Muscle of leg (tissue), 11 donors: ENCODE measurements around the gene NELL2. TPM values are rescaled to one million over a fixed set of nuclear protein-coding genes. Genes with fewer than 3 reads are reported as not detected.

Experiments
- DNase-seq: peaks from one replicate; pipeline ENCODE4 v3.0.0; 2013
- H3K27ac ChIP-seq: one replicate; pipeline ENCODE4 v1.5.1; 2013; ENCODE audit warnings: mild to moderate bottlenecking, low read length, control low read depth
- H3K27me3 ChIP-seq: one replicate; pipeline ENCODE4 v1.6.1; 2013; ENCODE audit warnings: low read length; ENCODE audit not compliant: control insufficient read depth, insufficient read depth
- H3K36me3 ChIP-seq: one replicate; pipeline ENCODE4 v1.6.1; 2013; ENCODE audit warnings: low read length; ENCODE audit not compliant: control insufficient read depth, insufficient read depth
- H3K4me1 ChIP-seq: one replicate; pipeline ENCODE4 v1.6.1; 2013; ENCODE audit warnings: low read length; ENCODE audit not compliant: control insufficient read depth, insufficient read depth
- H3K4me3 ChIP-seq: one replicate; pipeline ENCODE4 v1.5.1; 2013; ENCODE audit warnings: low read length, control low read depth
- H3K9me3 ChIP-seq: replicated peaks from 2 replicates; pipeline ENCODE4 v1.6.1; 2013; ENCODE audit warnings: low read depth, low read length; ENCODE audit not compliant: control insufficient read depth
- WGBS: methylation state at CpG from one replicate; pipeline ENCODE4 v1.1.5; 2013; ENCODE audit warnings: missing lambda C conversion rate; ENCODE audit not compliant: insufficient coverage; 5-methylcytosine and 5-hydroxymethylcytosine counted together
- polyA plus RNA-seq, 8 donors: library from polyadenylated mRNA; unstranded; fragments of 120-200 nt; gene quantifications; one replicate each; pipeline versions ENCODE4 v1.2.1 to v1.2.3, GENCODE V29; 2013; ENCODE audit warnings: inconsistent platforms in 1 of 8, low replicate concordance in 1 of 8; ENCODE audit not compliant: insufficient read length in 8 of 8, insufficient read depth in 1 of 8
- total RNA-seq: library from RNA; stranded (reverse); fragments of 120-200 nt; gene quantifications from one replicate; pipeline ENCODE4 v1.2.4, GENCODE V29; 2013

The NELL2 gene
- total and polyA plus RNA-seq, 9 donors: 0.57 to 5.7 (median 1.6) TPM

DNA sequence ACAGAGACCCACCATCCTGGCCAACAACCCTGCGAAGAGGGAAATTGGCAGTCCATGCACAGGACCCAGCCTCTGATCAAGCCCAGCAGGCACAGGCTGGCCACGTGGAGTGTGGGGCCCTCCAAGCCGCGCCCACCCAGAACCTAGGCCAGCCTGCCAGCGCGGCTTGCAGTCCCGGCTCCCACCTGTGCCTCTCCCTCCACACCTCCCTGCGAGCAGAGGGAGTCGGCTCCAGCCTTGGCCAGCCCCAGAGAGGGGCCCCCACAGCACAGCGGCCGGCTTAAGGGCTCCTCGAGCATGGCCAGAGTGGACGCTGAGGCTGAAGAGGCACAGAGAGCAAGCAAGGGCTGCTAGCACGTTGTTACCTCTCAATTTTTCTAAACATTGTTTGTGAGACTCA, 373.4 kb downstream of the NELL2 start:
- no peak overlapping the region for H3K27ac ChIP-seq
- no peak overlapping the region for H3K4me3 ChIP-seq
- H3K4me1 ChIP-seq: no peaks in the 10 kb centered on the region
- H3K36me3 ChIP-seq: no peaks in the 10 kb centered on the region
- WGBS: 89% methylated on average over 9 of the region's 14 CpGs
- peaks cover 3% of the 10 kb centered on the region for H3K9me3 ChIP-seq
- H3K27me3 ChIP-seq: no peaks in the 10 kb centered on the region
- DNase-seq: no peak

DNA sequence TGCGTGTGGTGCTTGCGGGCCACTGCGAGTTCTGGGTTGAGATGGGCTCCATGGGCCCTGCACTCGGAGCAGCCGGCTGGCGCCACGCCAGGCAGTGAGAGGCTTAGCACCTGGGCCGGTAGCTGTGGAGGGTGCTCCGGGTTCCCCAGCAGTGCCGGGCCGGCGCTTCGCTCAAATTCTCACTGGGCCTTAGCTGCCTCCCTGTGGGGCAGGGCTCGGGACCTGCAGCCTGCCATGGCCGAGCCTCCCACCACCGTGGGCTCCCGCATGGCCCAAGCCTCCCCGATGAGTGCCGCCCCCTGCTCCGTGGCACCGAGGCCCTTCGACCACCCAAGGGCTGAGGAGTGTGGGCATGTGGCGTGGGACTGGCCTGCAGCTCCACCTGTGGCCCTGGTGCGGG, 375.7 kb downstream of the NELL2 start:
- 94% methylated on average over 13 of the region's 24 CpGs for WGBS
- Histone ChIP-seq H3K27ac (no peak overlapping the region), H3K27me3 (no peaks in the 10 kb centered on the region), H3K4me3 (no peak overlapping the region), H3K9me3 (peaks cover 3% of the 10 kb centered on the region), H3K4me1 (no peaks in the 10 kb centered on the region), H3K36me3 (no peaks in the 10 kb centered on the region)
- no peak for DNase-seq

DNA sequence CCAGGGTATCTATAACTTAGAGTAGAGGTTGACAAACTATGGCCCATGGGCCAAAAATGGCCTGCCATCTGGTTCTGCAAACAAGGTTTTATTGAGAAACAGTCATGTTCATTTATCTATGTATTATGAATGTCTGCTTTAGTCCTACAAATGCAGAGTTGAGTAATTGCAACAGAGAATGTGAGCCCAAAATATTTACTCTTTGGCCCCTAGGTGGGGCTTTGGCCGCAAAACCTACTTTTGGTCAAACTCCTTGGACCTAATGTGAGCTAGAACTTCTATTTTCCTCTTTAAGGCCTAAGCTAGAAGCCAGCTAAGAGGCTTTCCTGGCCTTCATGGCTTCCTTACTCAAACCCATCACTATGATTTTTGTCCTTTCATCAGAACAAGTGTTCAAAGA, 379.1 kb downstream of the NELL2 start:
- Histone ChIP-seq H3K27ac (no peak overlapping the region), H3K27me3 (no peaks in the 10 kb centered on the region), H3K4me1 (no peaks in the 10 kb centered on the region), H3K36me3 (no peaks in the 10 kb centered on the region), H3K9me3 (no peaks in the 10 kb centered on the region), H3K4me3 (no peak overlapping the region)
- no peak for DNase-seq
- WGBS: 100% methylated on average over 1 of the region's 1 CpG

DNA sequence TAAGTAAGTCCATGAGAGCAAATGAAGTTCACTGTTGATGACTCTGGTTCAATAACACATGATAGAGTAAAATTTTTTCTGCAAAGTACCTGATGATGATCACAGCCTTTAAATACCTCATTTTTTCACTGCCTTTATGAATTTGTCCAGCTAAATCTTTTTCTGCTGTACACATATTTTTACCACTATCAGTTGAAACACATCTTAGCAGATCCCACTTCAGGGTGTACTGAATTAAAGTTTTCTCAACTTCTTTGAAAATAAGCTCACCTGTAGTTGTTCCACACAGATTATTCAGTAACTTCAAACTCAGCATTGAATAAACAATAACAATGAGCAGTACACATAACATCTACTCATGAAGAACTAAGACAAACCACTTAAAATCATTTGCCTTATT, 385.9 kb downstream of the NELL2 start:
- Histone ChIP-seq H3K27ac (no peak overlapping the region), H3K4me3 (no peak overlapping the region), H3K27me3 (no peaks in the 10 kb centered on the region), H3K36me3 (no peaks in the 10 kb centered on the region), H3K9me3 (no peaks in the 10 kb centered on the region), H3K4me1 (no peaks in the 10 kb centered on the region)
- DNase-seq: no peak

DNA sequence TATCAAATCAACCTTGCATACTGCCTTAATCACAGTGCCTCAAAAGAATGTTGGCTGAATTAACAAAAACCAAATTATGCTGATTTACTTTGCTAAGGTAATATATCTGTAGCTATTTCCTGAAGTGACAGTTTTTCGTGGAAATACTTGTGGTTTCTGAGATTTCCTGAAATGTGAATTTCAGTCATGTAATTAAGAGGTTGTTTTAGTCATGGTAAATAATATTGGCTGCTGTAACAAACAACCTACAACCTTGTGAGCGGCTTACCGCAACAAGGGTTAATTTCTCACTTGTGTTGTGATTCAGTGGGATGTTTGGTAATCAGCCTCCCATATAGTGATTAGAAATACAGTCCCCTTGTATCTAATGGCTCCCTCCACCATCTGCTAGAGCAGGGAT, 387.9 kb downstream of the NELL2 start:
- H3K4me1 ChIP-seq: no peaks in the 10 kb centered on the region
- H3K36me3 ChIP-seq: no peaks in the 10 kb centered on the region
- H3K27me3 ChIP-seq: no peaks in the 10 kb centered on the region
- H3K4me3 ChIP-seq: no peak overlapping the region
- WGBS: no CpG with 5 or more reads among the region's 3 CpGs
- DNase-seq: no peak
- H3K27ac ChIP-seq: no peak overlapping the region
- peaks cover 3% of the 10 kb centered on the region for H3K9me3 ChIP-seq

DNA sequence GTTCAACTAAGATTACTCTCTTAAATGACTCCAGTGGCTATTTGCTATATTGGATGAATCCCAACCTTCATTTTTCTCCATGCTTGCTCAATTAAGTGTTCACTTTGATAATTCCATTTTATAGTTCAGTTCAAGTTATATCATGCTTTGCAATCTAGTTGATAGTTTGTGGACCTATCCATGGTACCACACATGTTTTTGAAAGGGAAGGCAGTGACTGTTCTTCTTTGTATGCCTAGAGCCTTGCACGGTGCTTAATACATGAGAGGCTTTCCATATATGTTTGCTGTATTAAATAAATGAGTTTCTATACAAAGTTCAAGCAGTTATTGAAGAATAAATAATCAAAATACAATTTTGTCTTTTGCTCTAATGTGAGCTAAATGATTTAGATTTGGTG, 391.3 kb downstream of the NELL2 start:
- no peaks in the 10 kb centered on the region for H3K4me1 ChIP-seq
- no peaks in the 10 kb centered on the region for H3K36me3 ChIP-seq
- H3K9me3 ChIP-seq: peaks cover 3% of the 10 kb centered on the region
- no peak overlapping the region for H3K4me3 ChIP-seq
- H3K27ac ChIP-seq: no peak overlapping the region
- WGBS: no CpG with 5 or more reads among the region's 1 CpG
- H3K27me3 ChIP-seq: no peaks in the 10 kb centered on the region
- DNase-seq: no peak

DNA sequence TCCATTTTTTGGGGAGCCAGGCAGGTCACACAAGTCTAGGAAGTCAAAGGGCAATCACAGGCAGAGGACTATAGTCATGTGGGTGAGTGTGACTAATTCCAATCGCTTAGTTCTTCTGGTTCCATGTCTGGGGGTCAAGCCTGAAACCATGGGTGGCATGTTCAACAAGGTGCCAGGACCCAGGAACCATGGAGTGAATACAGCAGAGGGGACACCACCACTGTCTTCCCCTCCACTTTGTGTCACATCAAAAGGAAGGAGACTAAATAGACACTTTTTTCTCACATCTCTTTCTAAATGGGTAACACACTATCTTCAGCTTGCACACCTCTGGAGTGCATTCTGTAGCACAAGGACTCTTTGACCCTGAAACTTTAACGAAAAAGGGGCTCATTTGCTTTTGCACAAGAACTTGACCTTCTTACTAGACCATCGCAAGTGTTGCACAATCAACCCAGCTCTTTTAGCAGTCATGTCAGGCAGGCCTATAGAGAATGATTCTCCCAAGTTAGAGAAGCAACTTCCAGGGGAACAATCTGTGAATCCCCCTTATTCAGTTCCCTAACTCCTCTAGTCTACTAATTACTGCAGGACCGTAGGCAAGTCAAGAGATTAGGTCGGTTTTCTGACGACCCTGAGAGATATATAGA, 398.7 kb downstream of the NELL2 start:
- Histone ChIP-seq H3K4me1 (no peaks in the 10 kb centered on the region), H3K36me3 (no peaks in the 10 kb centered on the region), H3K4me3 (no peak overlapping the region), H3K27ac (no peak overlapping the region), H3K9me3 (peaks cover 7% of the 10 kb centered on the region), H3K27me3 (no peaks in the 10 kb centered on the region)
- DNase-seq: no peak
- WGBS: 77% methylated on average over 3 of the region's 6 CpGs

DNA sequence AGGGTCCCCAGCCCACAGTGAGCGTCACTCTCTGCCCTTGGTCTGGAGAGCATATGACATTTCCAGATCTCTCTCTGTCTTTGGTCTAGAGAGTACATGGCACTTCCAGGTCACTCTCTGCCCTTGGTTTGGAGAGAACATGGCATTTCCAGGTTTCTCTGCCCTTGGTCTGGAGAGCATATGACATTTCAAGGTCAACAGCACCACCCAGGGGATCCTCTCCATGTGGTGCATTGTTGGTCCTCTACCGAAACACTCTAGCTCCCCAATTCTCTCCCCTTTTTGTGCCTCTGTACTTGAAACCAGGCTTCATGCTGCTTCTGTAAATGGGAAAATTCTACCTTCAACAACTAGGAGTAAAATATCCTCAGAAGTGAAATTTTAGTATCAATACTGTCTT, 399.4 kb downstream of the NELL2 start:
- H3K9me3 ChIP-seq: peaks cover 7% of the 10 kb centered on the region

DNA sequence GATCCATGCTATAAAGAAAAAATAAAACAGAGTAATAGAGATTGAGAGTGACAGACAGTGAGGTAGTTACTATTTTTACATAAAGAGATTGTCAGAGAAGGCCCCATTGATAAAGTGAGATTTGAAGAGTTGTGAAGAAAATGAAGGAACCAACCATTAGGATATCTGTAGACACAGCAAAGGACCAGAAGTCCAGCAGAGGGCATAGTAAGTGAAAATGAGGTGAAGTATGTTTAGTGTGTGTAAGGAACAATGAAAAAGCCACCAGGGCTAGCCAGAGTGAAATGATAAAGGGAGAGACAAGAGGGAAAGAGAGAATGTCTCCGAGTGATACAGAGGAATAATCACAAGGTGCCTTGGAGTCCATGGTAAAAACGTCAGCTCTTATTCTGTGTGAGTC, 411.0 kb downstream of the NELL2 start:
- WGBS: 64% methylated on average over 2 of the region's 2 CpGs
- no peaks in the 10 kb centered on the region for H3K36me3 ChIP-seq
- no peaks in the 10 kb centered on the region for H3K4me1 ChIP-seq
- H3K9me3 ChIP-seq: no peaks in the 10 kb centered on the region
- H3K27ac ChIP-seq: no peak overlapping the region
- no peak for DNase-seq
- no peaks in the 10 kb centered on the region for H3K27me3 ChIP-seq
- no peak overlapping the region for H3K4me3 ChIP-seq

More for the DNA sequence above, 399.4 kb downstream of the NELL2 start:
- no peaks in the 10 kb centered on the region for H3K4me1 ChIP-seq
- H3K36me3 ChIP-seq: no peaks in the 10 kb centered on the region
- H3K27me3 ChIP-seq: no peaks in the 10 kb centered on the region
- DNase-seq: no peak
- no peak overlapping the region for H3K4me3 ChIP-seq
- 75% methylated on average over 1 of the region's 2 CpGs for WGBS
- no peak overlapping the region for H3K27ac ChIP-seq

DNA sequence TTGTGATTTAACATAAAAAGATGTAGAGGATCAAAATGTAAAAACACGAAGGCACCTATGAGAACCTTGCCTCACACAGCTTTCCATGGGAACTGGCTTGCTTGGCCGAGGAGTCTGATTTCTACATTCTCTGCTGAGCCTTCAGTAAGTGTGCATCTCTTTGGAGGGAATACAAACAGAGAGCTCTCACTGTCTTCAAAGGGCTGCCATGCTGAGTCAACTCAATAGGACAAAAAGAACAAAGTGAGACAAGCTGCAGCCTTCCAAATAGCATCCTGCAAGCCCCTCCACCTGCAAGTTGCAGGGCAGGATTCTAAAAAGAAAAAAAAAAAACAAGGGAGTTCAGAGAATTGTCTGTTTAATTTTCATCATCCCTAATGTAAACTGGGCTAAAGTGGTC, 411.9 kb downstream of the NELL2 start:
- H3K9me3 ChIP-seq: no peaks in the 10 kb centered on the region
- no peaks in the 10 kb centered on the region for H3K36me3 ChIP-seq
- H3K4me3 ChIP-seq: no peak overlapping the region
- 67% methylated on average over 1 of the region's 2 CpGs for WGBS
- no peaks in the 10 kb centered on the region for H3K27me3 ChIP-seq
- no peak overlapping the region for H3K27ac ChIP-seq
- DNase-seq: no peak
- H3K4me1 ChIP-seq: no peaks in the 10 kb centered on the region

DNA sequence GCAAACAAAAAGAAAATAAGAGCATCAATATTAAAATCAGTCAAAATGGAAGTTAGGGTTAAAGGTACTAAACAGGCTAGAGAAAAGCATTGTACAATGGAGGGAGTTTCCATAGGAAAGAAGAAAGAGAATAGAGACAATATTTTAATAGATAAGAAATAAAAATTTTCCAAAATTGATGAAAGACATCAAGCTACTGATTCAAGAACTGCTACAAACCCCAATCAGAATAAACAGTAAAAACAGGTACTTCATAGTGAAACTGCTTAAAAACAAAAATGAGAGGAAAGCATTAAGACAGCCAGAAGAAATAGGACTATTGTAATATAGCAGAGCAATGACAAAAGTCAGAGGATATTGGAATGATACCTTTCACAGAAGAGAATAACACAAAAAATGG, 413.4 kb downstream of the NELL2 start:
- DNase-seq: no peak
- no peak overlapping the region for H3K27ac ChIP-seq

More for the DNA sequence above, 413.4 kb downstream of the NELL2 start:
- Histone ChIP-seq H3K27me3 (no peaks in the 10 kb centered on the region), H3K9me3 (no peaks in the 10 kb centered on the region), H3K4me1 (no peaks in the 10 kb centered on the region), H3K4me3 (no peak overlapping the region), H3K36me3 (no peaks in the 10 kb centered on the region)
